Stimulated activated CD8-positive, alpha-beta memory T cell treated with anti-CD3 and anti-CD28 coated beads, Interleukin-7, amount 100 ng/mL, for 4 hours (primary cell): Measurements from ENCODE around the gene ACTG2.
"Not testable (repeated sequence)": the region's sequence is repeated elsewhere in the genome, so short reads cannot be mapped to it uniquely, and the experiment has no call there.

Source experiments
- DNase-seq, 2 donors: peaks; one replicate each; pipeline ENCODE4 v3.0.0-alpha.2; 2020; ENCODE audit warnings: low read depth in 2 of 2

Gene ACTG2

DNA sequence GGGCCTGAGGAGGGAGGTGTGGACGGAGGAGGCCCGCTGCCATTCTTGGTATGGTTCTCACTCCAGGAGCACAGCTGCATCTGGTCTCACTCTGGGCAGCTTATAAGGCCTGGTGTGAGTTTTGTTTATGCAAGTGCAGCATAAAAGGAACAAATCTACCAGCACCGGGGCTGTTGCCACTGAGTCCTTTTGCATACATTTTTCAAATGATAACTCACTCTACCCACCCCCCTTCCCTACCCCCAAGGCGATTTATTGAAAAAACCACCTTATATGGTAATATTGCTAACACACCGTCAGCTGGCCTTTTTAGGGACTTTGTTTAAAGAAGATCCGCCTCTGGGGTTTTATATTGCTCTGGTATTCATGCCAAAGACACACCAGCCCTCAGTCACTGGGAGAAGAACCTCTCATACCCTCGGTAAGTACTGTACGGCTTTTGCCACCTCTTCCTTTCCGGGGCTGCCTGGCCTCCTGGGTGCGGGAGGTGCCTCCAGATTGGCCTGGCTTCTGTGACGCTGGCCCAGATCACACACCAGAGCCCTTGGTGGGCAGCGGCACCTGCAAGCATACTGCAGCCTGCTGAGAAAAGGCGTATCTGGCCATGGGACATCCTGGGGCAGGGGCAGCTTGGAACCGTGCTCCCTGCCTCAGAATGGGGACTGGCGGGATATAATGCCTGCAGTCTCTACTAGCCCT is at the start of gene ACTG2:
ACTG2 (plus strand) TSS at position 378 of the 699 bp plus-strand sequence. CDS start 8,304 bp downstream, outside the sequence.
- no peak for DNase-seq

DNA sequence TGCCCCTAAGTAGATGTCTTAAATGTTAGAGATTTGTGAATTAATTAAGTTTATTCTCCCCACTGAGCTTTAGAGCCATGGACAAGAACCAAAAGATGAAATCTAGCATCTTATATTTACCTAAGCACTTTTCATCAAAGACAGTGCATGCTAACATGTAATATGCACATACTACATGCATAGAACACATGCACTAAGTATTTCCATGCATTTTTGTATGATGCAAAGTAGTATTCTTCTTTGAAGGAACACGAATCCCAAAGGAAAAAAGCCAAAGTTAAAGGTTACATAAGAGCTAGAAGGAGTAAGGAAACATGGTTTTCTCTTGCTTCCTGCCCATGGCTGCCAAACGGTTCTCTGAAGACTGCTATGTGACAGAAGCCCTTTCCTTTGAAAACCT is 48.7 kb upstream of the ACTG2 start:
- no peak for DNase-seq

DNA sequence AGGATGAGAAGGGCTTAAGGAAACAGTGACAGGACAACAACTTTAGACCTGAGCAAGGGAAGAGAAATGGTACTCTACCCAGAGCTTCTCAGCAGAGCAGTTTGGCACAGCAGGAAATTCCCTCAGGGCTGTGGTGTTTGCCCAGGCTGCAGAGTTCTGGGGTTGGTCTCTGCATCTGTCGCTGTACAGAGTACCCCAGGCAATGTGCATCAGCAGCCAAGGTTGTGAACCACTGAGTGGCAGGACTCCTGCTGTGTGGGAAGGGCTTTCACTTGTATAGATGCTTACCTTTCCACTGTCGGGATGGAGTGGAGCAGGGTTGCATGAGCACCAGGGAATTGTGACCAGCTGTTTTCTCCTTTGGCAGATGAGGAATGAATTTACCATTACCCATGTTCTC is 42.8 kb upstream of the ACTG2 start:
- no peak for DNase-seq

- DNase-seq, result no peak
These were observed 41.5 kb upstream of the ACTG2 start for GRCh38 chr2:73851274-73851673.

- DNase-seq, result no peak
These were observed 40.8 kb upstream of the ACTG2 start for GRCh38 chr2:73852020-73852419.

GRCh38 chr2:73855526-73855925 is 37.3 kb upstream of the ACTG2 start:
- DNase-seq, result no peak

DNA sequence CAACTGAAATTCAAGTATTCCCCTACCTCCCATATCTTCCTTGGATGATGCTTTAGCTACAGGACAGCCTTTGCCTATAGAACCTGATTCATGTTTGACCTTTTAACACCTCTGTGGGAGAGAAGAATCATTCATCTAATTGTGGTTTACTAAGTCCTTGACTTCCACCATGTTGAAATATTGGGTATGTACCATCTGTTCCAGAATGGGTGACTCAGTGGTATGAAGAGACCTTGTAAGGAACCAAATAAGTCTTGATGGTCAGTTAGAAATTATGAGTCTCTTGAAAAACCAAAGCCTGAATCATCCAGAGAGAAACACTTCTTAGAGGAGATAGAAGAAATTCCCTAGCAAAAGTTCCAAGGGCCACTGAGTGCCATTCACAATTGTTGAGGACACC is 36.6 kb upstream of the ACTG2 start:
- no peak for DNase-seq

- DNase-seq, result peak in 1 of 2 donors; percentile 3
These were observed 32.9 kb upstream of the ACTG2 start for GRCh38 chr2:73859721-73860586.

- DNase-seq, result no peak
These were observed 29.8 kb upstream of the ACTG2 start for GRCh38 chr2:73862987-73863386.

DNA sequence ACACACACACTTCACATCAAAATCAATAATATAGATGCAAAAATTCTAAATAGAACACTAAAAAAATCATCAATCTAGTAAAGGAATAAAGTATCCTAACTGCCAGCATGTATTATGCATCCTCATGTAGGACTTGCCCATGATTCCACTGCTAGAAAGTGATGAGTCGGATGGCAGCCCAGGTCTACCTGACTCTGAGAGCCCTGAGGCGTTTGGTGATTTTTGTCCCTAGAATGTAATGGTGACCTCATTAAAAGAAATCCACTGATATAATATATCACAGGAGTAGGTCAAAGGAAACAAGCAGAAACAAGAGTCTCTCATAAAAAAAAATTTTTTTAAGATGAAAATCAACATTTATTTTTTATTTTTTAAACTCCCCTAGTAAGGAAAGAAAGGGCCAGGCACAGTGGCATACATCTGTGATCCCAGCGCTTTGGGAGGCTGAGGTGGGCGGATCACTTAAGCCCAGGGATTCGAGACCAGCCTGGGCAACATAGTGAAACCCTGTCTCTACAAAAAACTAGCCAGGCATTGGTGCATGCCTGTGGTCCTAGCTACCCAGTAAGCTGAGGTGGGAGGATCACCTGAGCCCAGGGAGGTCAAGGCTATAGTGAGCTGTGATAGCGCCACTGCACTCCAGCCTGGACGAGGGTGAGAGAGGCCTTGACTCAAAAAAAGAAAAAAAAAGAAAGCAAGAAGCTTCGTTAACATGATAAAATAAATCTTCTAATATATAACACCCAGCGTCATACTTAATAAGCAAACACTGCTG is 24.4 kb upstream of the ACTG2 start:
- DNase-seq, result no peak

- no peak for DNase-seq
These were observed 22.7 kb upstream of the ACTG2 start for GRCh38 chr2:73870084-73870483.

DNA sequence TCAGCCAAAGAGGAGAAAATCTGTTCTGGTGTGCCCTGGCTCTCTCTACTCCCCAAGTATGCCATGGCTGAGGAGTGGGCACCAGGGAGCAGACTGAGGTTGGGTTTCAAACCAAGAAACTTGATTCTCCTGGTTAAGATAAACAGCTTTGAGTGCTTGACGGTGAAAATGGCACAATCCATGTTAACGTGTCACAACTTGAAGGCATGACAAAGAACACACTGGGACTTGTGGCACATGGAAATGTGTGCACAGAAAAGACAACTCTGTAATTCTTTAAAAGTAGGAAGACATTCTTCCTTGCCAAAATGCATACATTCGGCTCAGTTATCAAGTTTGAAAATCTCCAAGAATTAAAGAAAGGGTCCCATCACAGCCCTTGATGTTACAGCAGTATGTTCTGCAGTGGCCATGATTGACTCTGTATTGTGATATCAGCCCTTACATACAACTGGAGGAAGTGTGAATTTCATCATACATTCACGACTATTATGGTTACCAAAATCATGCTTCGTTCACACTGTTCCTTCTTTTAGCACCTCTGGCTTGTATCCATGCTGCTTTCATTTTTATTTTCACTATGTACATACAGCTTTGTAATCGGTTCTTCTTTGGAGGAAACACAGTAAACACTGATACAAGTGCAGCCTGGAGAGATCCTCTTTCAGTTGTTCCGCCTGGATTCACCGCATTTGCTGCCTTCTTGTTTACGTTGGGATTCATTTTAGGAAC is 15.6 kb upstream of the ACTG2 start:
- DNase-seq, result no peak

GRCh38 chr2:73877984-73878383 is 14.8 kb upstream of the ACTG2 start:
- not testable (repeated sequence) for DNase-seq

GRCh38 chr2:73885406-73885805 is 7.4 kb upstream of the ACTG2 start:
- DNase-seq, result no peak

DNA sequence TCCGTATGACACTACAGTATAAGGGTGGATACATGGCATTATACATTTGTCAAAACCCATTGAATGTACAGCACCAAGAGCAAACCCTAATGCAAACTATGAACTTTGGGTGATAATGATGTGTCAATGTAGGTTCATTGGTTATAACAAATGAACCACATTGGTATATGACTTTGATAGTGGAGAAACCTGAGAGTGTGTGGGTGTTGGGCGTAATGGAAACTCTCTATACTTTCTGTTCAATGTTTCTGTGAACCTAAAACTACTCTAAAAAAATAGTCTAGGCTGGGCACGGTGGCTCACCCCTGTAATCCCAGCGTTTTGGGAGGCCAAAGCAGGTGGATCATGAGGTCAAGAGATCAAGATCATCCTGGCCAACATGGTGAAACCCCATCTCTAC is 6.5 kb upstream of the ACTG2 start:
- DNase-seq, result peak in 1 of 2 donors; percentile 31

GRCh38 chr2:73887596-73888353 is 5.0 kb upstream of the ACTG2 start:
- not testable (repeated sequence) for DNase-seq

- DNase-seq, result no peak
These were observed 4.4 kb upstream of the ACTG2 start for GRCh38 chr2:73888388-73888787.

GRCh38 chr2:73889206-73889605 is 3.6 kb upstream of the ACTG2 start:
- no peak for DNase-seq

GRCh38 chr2:73890301-73891092 is 2.3 kb upstream of the ACTG2 start:
- no peak for DNase-seq

DNA sequence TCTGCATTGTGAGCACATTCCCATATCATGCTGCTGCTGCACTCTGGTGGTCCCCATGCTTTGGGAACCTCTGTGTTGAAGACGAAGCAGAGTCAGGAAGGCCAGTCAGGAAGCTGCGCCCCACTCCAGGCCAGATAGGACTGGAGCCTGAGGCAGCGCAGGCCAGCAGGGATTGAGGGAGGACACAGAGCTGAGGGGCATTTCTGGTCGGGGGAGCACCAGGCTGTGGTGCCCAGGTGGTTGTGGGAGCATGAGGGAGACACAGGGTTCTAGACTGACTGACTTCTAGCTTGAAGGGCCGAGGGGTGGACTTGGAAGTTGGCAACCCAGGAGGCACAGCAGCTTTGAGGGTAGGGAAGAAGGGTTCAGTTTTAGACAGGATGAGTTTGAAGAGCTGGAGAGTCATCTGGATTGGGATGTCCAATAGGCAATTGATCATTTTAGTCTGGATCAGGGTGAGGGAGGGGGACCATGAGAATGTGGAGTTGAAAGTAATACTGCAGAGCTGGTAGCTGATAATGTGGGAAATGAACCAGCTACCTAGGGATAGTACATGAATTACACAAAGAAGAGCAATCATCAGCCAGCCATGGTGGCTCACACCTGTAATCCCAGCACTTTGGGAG is 1.4 kb upstream of the ACTG2 start:
- DNase-seq, result no peak
